Stimulated activated CD8-positive, alpha-beta memory T cell treated with anti-CD3 and anti-CD28 coated beads, Interleukin-2, amount 100 ng/mL, for 48 hours (primary cell): ENCODE data around the gene TMCC1.

ENCODE experiments used
- DNase-seq, 2 donors: peaks; one replicate each; pipeline ENCODE4 v3.0.0-alpha.2; 2020; ENCODE audit warnings: low read depth in 2 of 2

TMCC1 gene

DNA sequence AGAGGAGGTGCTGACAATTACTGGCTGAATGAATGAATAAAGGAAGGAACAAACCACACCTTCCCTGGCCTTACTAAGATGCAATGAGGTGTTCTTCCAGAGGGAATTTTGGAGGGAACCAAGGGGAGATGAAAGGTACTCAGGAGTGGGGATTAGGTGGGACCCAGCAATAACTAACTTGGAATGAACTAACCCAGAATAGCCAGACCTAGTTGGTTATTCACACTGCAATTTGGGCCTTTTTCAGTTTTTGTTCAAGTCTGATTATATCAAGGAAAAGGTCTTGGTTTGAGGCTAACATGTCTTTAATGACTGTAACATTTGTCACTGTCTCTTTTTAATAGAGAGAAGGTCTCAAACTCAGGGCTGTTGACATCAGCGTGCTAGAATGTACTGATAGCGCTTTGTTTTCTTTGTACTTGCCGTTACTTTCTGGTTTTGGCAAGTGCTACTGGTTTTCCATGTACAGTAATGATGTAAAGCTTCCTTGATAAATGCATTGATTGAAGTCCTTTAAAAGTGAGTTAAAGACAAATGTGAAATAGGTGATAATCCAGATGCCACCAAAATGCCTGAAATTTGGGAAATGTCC, 283.8 kb downstream of the TMCC1 start:
- DNase-seq, result no peak

DNA sequence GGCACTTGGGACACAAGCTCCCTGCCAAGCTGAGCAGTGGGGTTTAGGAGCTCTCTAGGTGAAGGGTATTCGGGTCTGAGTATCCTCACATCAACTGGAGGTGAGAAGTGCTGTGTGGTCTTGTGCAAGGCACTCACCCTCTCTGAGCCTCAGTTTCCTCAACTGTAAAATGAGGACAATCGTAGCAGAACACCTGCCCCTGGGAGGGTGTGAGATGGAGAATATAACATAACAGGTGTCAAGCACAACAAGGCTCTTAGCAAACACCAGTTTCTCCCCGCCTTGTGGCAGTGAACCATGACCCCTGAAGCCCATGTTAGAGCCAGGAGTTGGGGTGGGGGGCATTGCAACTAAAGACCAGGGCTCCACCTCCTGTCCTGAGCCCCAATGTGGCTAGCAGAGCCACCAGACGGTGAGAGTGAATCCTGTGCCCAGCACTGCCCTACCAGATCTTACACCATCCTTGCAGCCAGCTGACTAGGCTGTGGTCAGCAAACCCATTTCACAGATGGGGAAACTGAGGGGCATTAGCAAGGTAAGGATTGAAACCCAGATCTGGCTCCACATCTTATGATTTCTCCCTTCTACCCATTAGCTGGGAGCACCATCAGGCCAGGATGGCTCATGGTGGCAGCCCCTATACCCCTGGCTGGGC, 284.4 kb downstream of the TMCC1 start:
- DNase-seq, result no peak

DNA sequence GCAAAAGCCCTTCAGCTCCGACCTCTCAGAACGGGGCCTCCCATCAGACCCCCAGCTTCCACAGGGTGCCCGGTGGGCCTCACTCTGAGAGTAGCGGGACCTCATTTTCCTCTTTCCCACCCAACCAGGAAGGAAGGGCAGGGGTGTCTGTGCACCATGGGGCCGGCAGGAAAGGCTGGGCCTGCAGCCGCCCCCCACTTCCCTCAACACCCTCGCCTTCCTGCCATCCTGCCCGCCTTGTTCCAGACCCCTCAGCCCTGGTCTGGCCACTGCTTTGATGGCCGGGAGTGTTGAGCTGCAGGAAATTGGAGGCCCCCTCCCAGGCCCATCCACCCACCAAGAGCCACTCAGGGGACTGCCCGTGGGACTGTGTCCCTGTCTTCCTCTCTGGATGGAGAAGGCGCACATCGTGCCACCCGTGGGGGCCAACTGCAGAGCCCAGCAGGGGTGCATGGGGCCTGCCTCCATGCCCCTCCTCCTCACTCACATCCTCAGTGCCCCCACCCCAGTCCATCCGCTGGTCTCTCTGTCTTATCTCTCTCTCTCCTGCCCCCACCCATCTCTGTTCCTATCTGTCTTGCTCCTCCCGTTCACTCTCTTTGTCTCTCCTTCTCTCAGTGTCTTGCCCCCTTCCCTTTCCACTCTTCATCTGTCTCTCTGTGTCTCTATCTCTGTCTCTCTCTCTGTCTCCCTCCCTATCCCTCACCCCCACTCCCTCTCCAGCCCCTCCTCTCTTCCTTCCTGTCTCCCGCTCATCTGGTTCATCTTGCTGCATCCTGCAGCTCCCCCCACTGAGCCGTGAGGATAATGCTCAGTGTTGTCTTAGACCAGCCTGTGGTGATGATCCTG, 285.2 kb downstream of the TMCC1 start:
- DNase-seq, result no peak

- no peak for DNase-seq
Measured at GRCh38 chr3:129607391-129608068, 286.0 kb downstream of the TMCC1 start.

DNA sequence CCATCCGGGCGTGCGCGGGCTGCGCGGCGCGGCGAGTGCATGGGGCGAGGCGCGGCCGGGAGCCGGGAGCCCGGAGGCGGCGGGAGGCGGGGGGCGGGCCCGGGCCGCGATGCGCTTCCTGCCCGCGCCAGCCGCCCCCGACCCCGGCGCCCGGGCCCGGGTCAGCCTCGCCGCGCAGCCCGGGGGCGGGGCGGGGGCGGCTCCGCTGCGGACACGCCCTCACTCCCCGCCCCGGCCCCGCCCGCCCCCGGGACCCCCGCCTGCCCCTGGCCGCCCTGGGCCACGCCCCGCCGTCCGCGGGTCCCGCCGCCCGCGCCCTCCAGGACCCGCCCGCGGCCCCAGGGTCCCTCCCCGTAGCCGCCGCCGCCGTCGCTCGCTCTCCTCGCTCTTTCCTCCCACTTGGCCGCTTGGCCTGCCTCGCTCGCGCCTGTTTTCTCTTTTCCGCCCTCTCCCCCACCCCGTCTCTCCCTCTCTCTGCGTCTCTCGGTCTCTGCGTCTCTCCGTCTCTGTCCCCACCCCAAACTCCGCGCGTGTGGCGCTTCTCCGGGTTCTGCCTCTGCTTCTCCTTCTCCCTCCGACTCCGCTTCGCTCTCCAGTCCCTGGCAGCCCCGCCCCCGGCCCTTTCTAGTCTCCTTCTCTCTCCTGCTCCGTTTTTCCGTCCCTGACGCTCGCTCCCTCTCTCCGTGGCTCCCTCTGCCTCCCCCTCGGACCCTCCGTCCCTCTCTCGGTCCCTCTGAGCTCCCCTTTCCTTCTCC, 286.7 kb downstream of the TMCC1 start, which contains the start of gene PLXND1:
Gene PLXND1, minus strand, starts transcription at position 41 of the 755 bp plus-strand sequence. Its CDS starts 37 bp downstream, at position 4.
- DNase-seq, result no peak

- DNase-seq, result no peak
Measured at GRCh38 chr3:129605922-129606635, 287.4 kb downstream of the TMCC1 start.

GRCh38 chr3:129605203-129605921, 288.1 kb downstream of the TMCC1 start:
- DNase-seq, result no peak

- no peak for DNase-seq
Measured at GRCh38 chr3:129604767-129605166, 288.7 kb downstream of the TMCC1 start.

DNA sequence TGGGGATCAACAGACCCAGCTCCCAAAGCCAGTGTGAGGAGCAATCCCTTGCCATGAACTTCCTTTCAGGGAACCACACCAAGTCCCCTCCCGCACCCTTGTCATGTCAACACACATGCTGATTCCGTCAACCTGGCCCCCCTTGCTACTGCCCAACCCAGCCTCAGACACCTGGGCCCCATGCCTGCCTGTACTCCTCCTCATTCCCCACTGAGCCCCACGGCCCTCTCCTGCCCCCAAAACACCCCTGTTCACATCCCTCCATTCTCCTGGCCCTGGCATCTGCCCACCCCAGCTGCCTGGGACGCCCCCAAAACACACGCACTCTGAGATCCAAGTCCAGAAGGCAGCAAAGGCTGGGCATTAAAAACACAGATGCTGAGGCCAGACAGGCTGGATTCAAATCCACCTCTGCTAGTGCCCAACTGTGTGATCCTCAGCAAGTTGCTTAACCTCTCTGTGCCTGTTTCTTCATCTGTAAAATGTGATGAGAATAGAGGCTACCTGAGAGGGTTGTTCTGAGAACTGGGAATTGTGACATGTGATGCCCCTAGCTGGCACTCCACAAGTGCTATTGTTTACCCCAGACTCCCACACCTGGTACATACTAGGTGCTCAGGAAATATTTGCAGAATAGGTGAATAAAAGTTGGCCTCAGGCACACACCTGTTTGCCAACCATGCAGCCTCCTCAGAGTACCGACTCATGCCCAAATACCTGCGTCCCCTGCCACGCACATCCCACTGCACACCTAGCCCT, 289.3 kb downstream of the TMCC1 start:
- no peak for DNase-seq

GRCh38 chr3:129603561-129603942, 290.0 kb downstream of the TMCC1 start:
- DNase-seq, result no peak

GRCh38 chr3:129602730-129603560, 290.6 kb downstream of the TMCC1 start:
- no peak for DNase-seq

DNA sequence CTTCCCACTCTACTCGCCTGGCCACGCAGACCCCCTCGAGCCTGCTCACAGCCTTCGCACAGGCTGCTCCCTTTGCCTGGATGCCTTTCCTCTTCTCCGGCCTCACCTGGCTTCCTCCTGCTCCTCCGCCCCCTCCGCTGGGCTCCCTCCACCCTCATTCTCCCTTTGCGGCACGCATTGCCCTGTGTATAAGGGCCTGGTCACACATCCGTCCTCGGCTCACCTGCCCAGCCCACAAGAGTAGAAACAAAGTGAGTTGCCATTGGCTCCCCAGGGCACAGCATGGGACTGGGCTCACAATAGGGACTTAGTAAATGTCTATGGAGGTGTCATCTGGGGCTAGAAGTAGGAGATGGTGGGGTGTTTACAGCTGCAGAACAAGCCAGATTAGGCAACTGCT, 291.2 kb downstream of the TMCC1 start:
- no peak for DNase-seq

GRCh38 chr3:129601713-129602112, 291.8 kb downstream of the TMCC1 start:
- DNase-seq, result no peak

GRCh38 chr3:129600348-129600747, 293.2 kb downstream of the TMCC1 start:
- DNase-seq, result no peak

GRCh38 chr3:129599607-129600006, 293.9 kb downstream of the TMCC1 start:
- DNase-seq, result no peak

DNA sequence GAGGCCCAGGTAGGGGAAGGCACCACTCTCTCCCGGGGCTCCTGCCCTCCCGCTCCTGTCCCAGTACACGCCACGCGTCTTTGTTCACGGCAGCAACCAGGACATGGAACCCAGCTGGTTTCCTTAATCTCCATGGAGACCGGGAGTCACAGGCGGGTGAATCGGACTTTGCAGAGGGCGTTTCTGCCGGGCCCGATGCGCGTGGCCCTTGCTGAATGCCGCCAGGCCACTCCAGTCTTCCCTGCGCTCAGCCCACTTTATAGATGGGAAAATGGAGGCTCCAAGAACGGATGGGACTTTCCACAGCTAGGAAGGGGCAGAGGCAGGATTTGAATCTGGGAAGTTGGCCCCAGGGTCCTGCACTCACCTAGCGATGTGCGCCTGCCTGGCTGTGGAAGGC, 294.4 kb downstream of the TMCC1 start:
- no peak for DNase-seq

DNA sequence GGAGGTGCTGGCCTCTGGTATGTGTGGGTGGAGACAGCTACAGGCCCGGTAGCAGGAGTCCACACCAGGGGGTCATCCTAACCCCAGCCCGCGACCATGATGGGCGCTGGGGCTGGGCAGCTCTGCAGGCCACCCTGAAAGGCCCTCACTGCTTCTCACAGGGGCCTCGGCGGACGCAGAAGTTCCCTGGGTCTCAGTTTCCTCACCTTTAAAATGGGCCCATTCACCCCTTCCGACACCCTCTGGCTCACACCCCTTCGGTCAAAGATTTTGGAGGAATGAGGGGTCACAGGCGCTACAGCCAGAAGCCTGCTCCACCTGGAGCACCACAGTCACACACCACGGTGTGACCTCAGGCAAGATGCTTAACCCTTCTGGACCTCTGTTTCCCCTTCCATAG, 295.0 kb downstream of the TMCC1 start:
- no peak for DNase-seq

- no peak for DNase-seq
Measured at GRCh38 chr3:129598000-129598381, 295.5 kb downstream of the TMCC1 start.
